Measurements from ENCODE around the gene DUSP9. TPM values are rescaled to one million over a fixed set of nuclear protein-coding genes. Genes with fewer than 3 reads are reported as not detected.
"Not testable (repeated sequence)": the region's sequence is repeated elsewhere in the genome, so short reads cannot be mapped to it uniquely, and the experiment has no call there.

The DUSP9 gene
- total RNA-seq, 2 donors from 2014 or later: not detected

GRCh38 chrX:153667281-153667955 lies 20.4 kb downstream of the DUSP9 start:
- peak; percentile 14 for ATAC-seq
- intact Hi-C loops (cut with DNase I, micrococcal nuclease): loop anchor here in 1 of 2 donors (10.0 kb wide), 1 partner anchor 113 kb away; no protein-coding TSS in a partner anchor
- DNase-seq: no peak

GRCh38 chrX:153667956-153668396 lies 21.0 kb downstream of the DUSP9 start:
- peak; percentile 70 to 86 for DNase-seq
- peak; percentile 83 for ATAC-seq
- intact Hi-C loops (cut with DNase I, micrococcal nuclease): loop anchor here in 1 of 2 donors (10.0 kb wide), 1 partner anchor 113 kb away; no protein-coding TSS in a partner anchor

GRCh38 chrX:153668423-153669173 lies 21.6 kb downstream of the DUSP9 start:
- intact Hi-C loops (cut with DNase I, micrococcal nuclease): loop anchor here in 1 of 2 donors (10.0 kb wide), 1 partner anchor 114 kb away; no protein-coding TSS in a partner anchor
- ATAC-seq: no peak
- no peak for DNase-seq

DNA sequence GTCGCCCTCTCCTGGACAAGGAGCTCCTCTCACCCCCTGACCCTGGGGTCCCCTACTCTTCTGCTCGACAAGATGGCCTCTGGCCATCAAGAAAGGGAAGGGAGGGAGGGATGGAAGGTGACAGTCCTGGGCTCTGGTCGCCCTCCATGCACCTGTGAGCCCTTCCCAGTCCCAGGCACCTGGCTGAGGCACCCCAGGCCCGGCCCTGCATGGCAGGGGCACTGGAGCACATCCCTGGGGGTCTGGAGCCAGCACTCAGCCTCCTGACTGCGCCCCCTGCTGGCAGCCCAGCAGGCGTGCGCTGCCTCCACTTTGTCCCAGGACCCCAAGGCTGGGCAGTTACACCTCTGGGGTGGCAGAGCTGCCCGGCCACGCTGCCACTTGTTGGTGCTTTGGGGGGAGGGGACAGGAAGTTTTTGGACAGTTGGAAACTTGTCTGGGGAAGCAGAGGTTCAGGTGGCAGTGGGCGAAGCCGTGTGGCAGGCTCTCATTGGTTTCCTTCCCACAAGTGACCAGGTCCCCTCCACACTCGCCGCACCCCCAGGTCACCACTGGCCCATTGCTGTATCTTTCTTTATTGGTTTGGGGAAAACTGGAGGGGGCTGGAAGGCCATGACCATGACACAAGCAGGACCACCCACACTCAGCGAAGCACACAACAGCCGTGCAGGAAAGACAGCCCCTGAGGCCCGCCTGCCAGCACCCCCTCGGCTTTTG lies 22.3 kb downstream of the DUSP9 start:
- peak; percentile 22 for ATAC-seq
- intact Hi-C loops (cut with DNase I, micrococcal nuclease): loop anchor here in 1 of 2 donors (10.0 kb wide), 1 partner anchor 115 kb away; no protein-coding TSS in a partner anchor
- no peak for DNase-seq

- DNase-seq (no peak), ATAC-seq (no peak)
- intact Hi-C loops (cut with DNase I, micrococcal nuclease): loop anchor here in 1 of 2 donors (10.0 kb wide), 1 partner anchor 115 kb away; no protein-coding TSS in a partner anchor
Observed at GRCh38 chrX:153669901-153670731, 23.1 kb downstream of the DUSP9 start.

- ATAC-seq (no peak), DNase-seq (no peak)
- intact Hi-C loops (cut with DNase I, micrococcal nuclease): no loop called here
Observed at GRCh38 chrX:153670748-153671588, 24.0 kb downstream of the DUSP9 start.

- ATAC-seq: no peak
- intact Hi-C loops (cut with DNase I, micrococcal nuclease): no loop called here
- DNase-seq: no peak
Observed at GRCh38 chrX:153671589-153672530, 24.9 kb downstream of the DUSP9 start.

GRCh38 chrX:153672531-153673427 lies 25.8 kb downstream of the DUSP9 start:
- intact Hi-C loops (cut with DNase I, micrococcal nuclease): no loop called here
- DNase-seq: peak in 1 of 2 donors; percentile 28
- no peak for ATAC-seq

DNA sequence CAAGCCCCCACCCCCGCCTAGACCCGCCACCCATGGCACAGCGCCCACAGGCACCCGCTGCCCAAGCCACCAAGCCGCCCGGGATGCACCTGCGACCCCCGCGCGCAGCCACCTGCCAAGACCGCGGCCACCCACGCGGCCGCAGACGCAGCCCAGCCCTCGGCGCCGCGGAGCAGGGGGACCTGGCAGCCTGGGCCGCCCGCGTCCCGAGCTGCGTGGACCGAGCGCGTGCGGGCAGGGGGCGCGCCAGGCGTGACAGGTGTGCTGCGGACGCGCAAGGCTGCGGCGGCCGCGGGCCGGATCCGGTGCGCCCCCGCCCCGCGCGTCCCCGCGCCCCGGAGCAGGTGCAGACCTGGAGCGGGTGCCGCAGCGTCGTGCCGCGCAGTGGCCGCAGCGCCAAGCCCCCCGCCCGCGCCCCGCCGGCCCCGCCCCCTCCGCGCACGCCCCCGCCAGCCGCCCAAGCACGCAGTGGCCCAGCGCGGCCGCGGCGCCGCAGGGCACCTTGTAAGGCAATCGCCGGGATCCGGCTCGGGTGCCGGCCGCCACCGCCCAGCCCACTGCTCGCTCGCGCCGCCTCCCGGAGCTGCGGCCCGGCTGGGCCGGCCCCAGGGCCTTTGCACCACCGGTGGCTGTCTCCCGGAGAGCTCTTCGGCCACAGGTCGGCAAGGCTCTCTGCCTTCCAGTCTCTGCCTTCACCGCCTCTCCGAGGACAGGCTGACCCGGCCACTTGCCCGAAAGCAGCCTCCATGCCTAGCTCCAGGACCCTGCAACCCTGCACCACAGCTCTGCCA lies 26.6 kb downstream of the DUSP9 start, which contains the start of gene PNCK:
TSS of gene PNCK (minus strand) at position 386 of the 791 bp plus-strand sequence. CDS start 737 bp downstream, outside the sequence.
- ATAC-seq (no peak), DNase-seq (no peak)
- intact Hi-C loops (cut with DNase I, micrococcal nuclease): no loop called here

- no peak for DNase-seq
- no peak for ATAC-seq
- intact Hi-C loops (cut with DNase I, micrococcal nuclease): no loop called here
Observed at GRCh38 chrX:153674219-153674851, 27.3 kb downstream of the DUSP9 start.

DNA sequence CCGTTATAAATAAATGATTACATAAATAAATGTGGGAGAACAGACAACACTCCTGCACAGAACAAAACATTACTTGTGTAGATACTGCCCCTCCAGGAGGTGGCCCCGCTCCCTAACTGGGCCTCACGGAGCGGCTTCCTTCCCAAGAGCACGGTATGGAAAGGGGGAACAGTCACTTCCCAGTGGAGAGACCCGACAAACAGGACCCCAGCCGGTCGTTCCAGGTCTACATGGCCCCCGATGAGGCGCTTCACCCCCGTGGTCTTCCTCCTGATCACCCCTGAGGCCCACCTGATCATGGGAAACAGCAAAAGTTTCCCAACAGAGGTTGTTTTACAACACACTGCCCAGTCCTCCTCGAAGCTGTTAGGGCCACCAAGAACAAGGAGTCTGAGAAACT lies 34.2 kb downstream of the DUSP9 start:
- ATAC-seq (no peak), DNase-seq (no peak)
- intact Hi-C loops (cut with DNase I, micrococcal nuclease): no loop called here

DNA sequence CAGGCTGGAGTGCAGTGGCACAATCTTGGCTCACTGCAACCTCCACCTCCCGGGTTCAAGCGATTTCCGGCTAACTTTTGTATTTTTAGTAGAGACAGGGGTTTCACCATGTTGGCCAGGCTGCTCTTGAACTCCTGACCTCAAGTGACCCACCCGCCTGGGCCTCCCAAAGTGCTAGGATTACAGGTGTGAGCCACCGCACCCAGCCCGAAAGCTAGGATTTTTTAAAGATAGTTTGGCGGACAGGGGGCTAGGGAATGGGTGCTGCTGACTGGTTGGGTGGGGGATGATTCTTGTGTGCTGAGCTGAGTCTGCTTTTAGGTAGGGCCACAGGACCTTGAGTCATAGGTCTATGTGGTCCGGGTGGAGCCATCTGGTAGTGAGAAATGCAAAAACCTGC lies 36.5 kb downstream of the DUSP9 start:
- DNase-seq; ATAC-seq; intact Hi-C loops (cut with DNase I, micrococcal nuclease): not testable (repeated sequence)

DNA sequence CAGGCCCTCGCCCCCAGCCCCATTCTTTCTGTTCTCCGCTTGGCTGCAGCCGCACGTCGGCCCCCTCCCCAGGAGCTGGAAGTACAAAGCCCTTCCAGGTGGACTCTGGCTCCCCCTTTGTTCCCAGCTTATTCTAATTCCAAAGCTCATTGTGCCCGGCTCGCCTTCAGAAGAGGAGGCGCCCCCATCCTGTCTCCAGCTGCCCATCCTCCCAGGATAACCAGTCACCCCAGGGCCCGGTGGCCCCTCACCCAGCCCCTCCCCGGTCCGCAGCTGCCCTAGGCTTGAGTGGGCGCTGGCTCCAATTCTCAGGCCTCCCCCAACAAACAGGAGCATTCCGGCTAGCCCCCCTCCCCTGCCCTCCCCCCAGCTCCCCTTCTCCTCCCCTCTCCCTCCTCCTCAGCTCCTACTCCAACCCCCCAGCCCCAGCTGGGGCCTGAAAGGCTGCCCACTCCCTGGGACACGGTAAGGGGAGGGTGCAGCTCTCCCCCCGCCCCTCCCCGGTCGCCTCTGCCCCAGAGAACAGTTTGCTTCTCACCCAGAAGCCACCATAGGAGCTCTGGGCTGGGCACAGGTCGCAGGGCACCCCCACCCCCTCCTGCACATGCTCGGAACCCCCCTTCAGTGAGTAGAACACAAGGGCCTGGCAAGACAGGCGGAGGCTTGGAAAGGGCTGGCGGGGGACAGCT lies 37.6 kb downstream of the DUSP9 start:
- DNase-seq (no peak), ATAC-seq (no peak)
- intact Hi-C loops (cut with DNase I, micrococcal nuclease): no loop called here

GRCh38 chrX:153685156-153685536 lies 38.1 kb downstream of the DUSP9 start:
- no peak for DNase-seq
- ATAC-seq: no peak
- intact Hi-C loops (cut with DNase I, micrococcal nuclease): no loop called here

All from left colon (tissue), 2 donors.